Measurements from ENCODE around the gene GNB1. TPM values are rescaled to one million over a fixed set of nuclear protein-coding genes. Genes with fewer than 3 reads are reported as not detected.
A peak's percentile ranks its signal among the peaks of the same experiment; 100 is the strongest.

GNB1 gene
- total RNA-seq, 1 donor from 2014 or later: 327 TPM

GRCh38 chr1:1760715-1761114, 130.2 kb downstream of the GNB1 start:
- no peak for DNase-seq (ENCODE audit: low spot score, unreplicated experiment)
- H3K9me3 Mint-ChIP-seq (ENCODE audit: low read depth): no peaks in the 10 kb centered on the region
- no peak overlapping the region for H3K4me3 Mint-ChIP-seq (ENCODE audit: low read depth)
- H3K4me1 Mint-ChIP-seq (ENCODE audit: low read depth): no peaks in the 10 kb centered on the region
- H3K27ac Mint-ChIP-seq: no peak overlapping the region
- H3K36me3 Mint-ChIP-seq (ENCODE audit: insufficient read depth): peaks cover 8% of the 10 kb centered on the region
- TF ChIP-seq, protein P1, sequence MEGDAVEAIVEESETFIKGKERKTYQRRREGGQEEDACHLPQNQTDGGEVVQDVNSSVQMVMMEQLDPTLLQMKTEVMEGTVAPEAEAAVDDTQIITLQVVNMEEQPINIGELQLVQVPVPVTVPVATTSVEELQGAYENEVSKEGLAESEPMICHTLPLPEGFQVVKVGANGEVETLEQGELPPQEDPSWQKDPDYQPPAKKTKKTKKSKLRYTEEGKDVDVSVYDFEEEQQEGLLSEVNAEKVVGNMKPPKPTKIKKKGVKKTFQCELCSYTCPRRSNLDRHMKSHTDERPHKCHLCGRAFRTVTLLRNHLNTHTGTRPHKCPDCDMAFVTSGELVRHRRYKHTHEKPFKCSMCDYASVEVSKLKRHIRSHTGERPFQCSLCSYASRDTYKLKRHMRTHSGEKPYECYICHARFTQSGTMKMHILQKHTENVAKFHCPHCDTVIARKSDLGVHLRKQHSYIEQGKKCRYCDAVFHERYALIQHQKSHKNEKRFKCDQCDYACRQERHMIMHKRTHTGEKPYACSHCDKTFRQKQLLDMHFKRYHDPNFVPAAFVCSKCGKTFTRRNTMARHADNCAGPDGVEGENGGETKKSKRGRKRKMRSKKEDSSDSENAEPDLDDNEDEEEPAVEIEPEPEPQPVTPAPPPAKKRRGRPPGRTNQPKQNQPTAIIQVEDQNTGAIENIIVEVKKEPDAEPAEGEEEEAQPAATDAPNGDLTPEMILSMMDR (IDR thresholded peaks at IDR 0.05; ENCODE audit: unreplicated experiment): no peak
- H3K27me3 Mint-ChIP-seq: no peaks in the 10 kb centered on the region

- TF ChIP-seq, protein P1 (IDR thresholded peaks at IDR 0.05; ENCODE audit: unreplicated experiment): no peak
- DNase-seq (ENCODE audit: low spot score, unreplicated experiment): no peak
- Mint-ChIP-seq H3K36me3 (ENCODE audit: insufficient read depth) (peaks cover 8% of the 10 kb centered on the region), H3K27ac (no peak overlapping the region), H3K27me3 (no peaks in the 10 kb centered on the region), H3K4me1 (ENCODE audit: low read depth) (no peaks in the 10 kb centered on the region), H3K9me3 (ENCODE audit: low read depth) (no peaks in the 10 kb centered on the region), H3K4me3 (ENCODE audit: low read depth) (no peak overlapping the region)
These were observed 130.6 kb downstream of the GNB1 start for GRCh38 chr1:1760345-1760650.

GRCh38 chr1:1759456-1760344, 131.2 kb downstream of the GNB1 start:
- TF ChIP-seq, protein P1 (IDR thresholded peaks at IDR 0.05; ENCODE audit: unreplicated experiment): no peak
- H3K4me3 Mint-ChIP-seq (ENCODE audit: low read depth): no peak overlapping the region
- H3K4me1 Mint-ChIP-seq (ENCODE audit: low read depth): no peaks in the 10 kb centered on the region
- no peaks in the 10 kb centered on the region for H3K9me3 Mint-ChIP-seq (ENCODE audit: low read depth)
- no peak overlapping the region for H3K27ac Mint-ChIP-seq
- H3K36me3 Mint-ChIP-seq (ENCODE audit: insufficient read depth): peaks cover 10% of the 10 kb centered on the region
- H3K27me3 Mint-ChIP-seq: no peaks in the 10 kb centered on the region
- no peak for DNase-seq (ENCODE audit: low spot score, unreplicated experiment)

- Mint-ChIP-seq H3K27me3 (no peaks in the 10 kb centered on the region), H3K9me3 (ENCODE audit: low read depth) (no peaks in the 10 kb centered on the region), H3K36me3 (ENCODE audit: insufficient read depth) (peaks cover 10% of the 10 kb centered on the region), H3K4me1 (ENCODE audit: low read depth) (no peaks in the 10 kb centered on the region), H3K27ac (peak overlapping the region; percentile 33), H3K4me3 (ENCODE audit: low read depth) (no peak overlapping the region)
- no peak for DNase-seq (ENCODE audit: low spot score, unreplicated experiment)
- TF ChIP-seq, protein P1 (IDR thresholded peaks at IDR 0.05; ENCODE audit: unreplicated experiment): no peak
These were observed 132.0 kb downstream of the GNB1 start for GRCh38 chr1:1758692-1759455.

DNA sequence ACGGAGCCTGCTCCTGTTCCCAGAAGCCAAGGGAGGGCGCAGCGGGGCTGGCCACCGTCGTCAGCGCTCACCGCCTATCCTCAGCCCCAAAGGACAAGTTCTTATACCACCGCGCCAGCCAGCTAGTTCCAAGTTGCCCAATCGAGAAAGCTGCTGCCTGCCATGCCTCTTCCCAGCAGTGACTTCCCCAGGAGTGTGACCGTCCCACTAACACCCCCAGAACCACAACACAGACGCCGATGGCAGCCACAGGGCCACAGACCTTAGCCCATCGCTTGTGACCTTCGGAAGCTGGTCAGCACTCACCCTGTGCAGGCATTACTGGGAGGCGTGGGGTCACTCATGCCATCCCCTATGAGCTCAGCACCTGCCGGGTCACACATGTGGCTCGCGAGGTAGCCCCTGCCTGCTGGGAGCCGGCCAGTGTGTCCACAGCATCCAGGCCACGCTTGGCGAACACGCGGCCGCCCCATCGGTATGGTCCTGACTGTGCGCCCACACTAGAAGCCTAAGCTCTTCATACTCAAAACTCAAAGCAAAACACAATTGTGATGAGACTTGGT, 132.7 kb downstream of the GNB1 start:
- peak overlapping the region; percentile 33 for H3K27ac Mint-ChIP-seq
- no peaks in the 10 kb centered on the region for H3K4me1 Mint-ChIP-seq (ENCODE audit: low read depth)
- H3K4me3 Mint-ChIP-seq (ENCODE audit: low read depth): no peak overlapping the region
- DNase-seq (ENCODE audit: low spot score, unreplicated experiment): no peak
- H3K9me3 Mint-ChIP-seq (ENCODE audit: low read depth): no peaks in the 10 kb centered on the region
- peaks cover 11% of the 10 kb centered on the region for H3K36me3 Mint-ChIP-seq (ENCODE audit: insufficient read depth)
- H3K27me3 Mint-ChIP-seq: no peaks in the 10 kb centered on the region
- TF ChIP-seq, protein P1 (IDR thresholded peaks at IDR 0.05; ENCODE audit: unreplicated experiment): no peak

Data from progenitor cell of endocrine pancreas (in vitro differentiated cells).